Sigmoid colon (tissue), 7 donors: ENCODE data around the gene ALKBH7. TPM values are rescaled to one million over a fixed set of nuclear protein-coding genes. Genes with fewer than 3 reads are reported as not detected.

Experiments used
- DNase-seq: peaks from one replicate; pipeline ENCODE4 v3.0.0-alpha.2; 2019
- H3K27ac ChIP-seq, 4 donors: fragments of 200-600 bp; sonication (generic); one replicate each; pipeline ENCODE4 v1.5.1; 2016 to 2019; ENCODE audit warnings: mild to moderate bottlenecking in 1 of 4
- H3K27me3 ChIP-seq, 3 donors: fragments of 200-600 bp; sonication (generic); one replicate each; pipeline ENCODE4 v1.5.1; 2019; ENCODE audit warnings: mild to moderate bottlenecking in 1 of 3
- H3K36me3 ChIP-seq, 4 donors: fragments of 200-600 bp; sonication (generic); one replicate each; pipeline ENCODE4 v1.5.1; 2016 to 2019
- H3K4me1 ChIP-seq, 4 donors: fragments of 200-600 bp; sonication (generic); one replicate each; pipeline ENCODE4 v1.5.1; 2017 to 2019
- H3K4me3 ChIP-seq, 4 donors: fragments of 200-600 bp; sonication (generic); one replicate each; pipeline ENCODE4 v1.5.1; 2017 to 2019; ENCODE audit warnings: mild to moderate bottlenecking in 2 of 4, moderate library complexity in 1 of 4
- H3K9me3 ChIP-seq, 4 donors: fragments of 200-600 bp in 3 of 4; sonication (generic) in 3 of 4; one replicate each; pipeline versions ENCODE4 v1.5.1 to v1.6.1; 2013 to 2019
- EP300 ChIP-seq, 4 donors: sonication (generic); formaldehyde crosslinking; IDR thresholded peaks; one replicate each; pipeline ENCODE4 v1.6.1; 2017; ENCODE audit warnings: antibody characterized with exemption in 4 of 4
- POLR2A ChIP-seq, 2 donors: fragments of 450-650 bp; IDR thresholded peaks; one replicate each; pipeline ENCODE4 v1.6.1; 2016; ENCODE audit warnings: antibody characterized with exemption in 2 of 2, mild to moderate bottlenecking in 2 of 2, moderate library complexity in 2 of 2
- POLR2AphosphoS5 ChIP-seq, 4 donors: sonication (generic); formaldehyde crosslinking; IDR thresholded peaks; one replicate each; pipeline ENCODE4 v1.6.1; 2017; ENCODE audit warnings: antibody characterized with exemption in 4 of 4
- WGBS, 2 donors: extraction: QIAGEN DNeasy Blood & Tissue Kit; methylation state at CpG; one replicate each; pipeline ENCODE4 v1.1.7; 2013; 5-methylcytosine and 5-hydroxymethylcytosine counted together
- intact Hi-C: fragments of 100-400 bp; cut with DNase I; formaldehyde crosslinking; loops from one replicate; pipeline ENCODE4 v1.15.1; 2023
- polyA plus RNA-seq, 3 donors: library from polyadenylated mRNA; stranded (reverse); fragments of 200-250 nt; gene quantifications; one replicate each; pipeline ENCODE4 v1.2.3, GENCODE V29; 2013
- total RNA-seq, 4 donors: library from RNA; depleted of rRNA; stranded (reverse); fragments of >200 nt; gene quantifications; one replicate each; pipeline ENCODE4 v1.1.0, GENCODE V29; 2016
- TF ChIP-seq, protein P1 (sequence below), 4 experiments: fragments of 450-650 bp in 3 of 4; fragments of 200-600 bp in 1 of 4; IDR thresholded peaks; one replicate each; pipeline ENCODE4 v1.5.1; 2016 to 2019; ENCODE audit warnings: antibody characterized with exemption in 4 of 4, mild to moderate bottlenecking in 3 of 4, moderate library complexity in 2 of 4
- donor health status: healthy with polysubstance abuse.
- donor health status: Bipolar disorder and iron deficiency.
- donor health status: healthy.

Gene ALKBH7
- total and polyA plus RNA-seq, 7 donors, result 65.8 to 183 (median 82.8) TPM

DNA sequence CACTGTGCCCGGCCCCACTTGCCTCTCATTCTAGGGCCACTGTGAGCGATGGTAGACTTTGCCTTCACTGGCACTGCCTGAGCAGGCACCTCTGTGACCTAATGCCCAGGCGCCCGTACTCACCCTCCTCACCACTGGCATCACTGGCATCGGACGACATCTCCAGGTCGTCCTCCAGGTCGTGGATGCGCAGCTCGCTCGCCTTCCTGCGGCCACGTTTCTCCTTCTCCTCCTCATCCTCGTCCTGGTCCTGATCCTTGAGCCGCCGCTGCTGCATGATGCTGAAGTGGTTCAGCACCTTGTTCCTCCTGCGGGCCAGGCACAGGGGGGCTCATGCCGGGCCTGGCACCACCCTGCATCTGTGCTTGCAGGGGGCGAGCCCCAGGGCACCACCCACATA lies 10.6 kb downstream of the ALKBH7 start:
- WGBS, 2 donors, result 94 to 96% methylated on average over 19 of the region's 19 CpGs
- H3K36me3 ChIP-seq, result peaks cover 52 to 95% (median 61%) of the 10 kb centered on the region in 4 donors

DNA sequence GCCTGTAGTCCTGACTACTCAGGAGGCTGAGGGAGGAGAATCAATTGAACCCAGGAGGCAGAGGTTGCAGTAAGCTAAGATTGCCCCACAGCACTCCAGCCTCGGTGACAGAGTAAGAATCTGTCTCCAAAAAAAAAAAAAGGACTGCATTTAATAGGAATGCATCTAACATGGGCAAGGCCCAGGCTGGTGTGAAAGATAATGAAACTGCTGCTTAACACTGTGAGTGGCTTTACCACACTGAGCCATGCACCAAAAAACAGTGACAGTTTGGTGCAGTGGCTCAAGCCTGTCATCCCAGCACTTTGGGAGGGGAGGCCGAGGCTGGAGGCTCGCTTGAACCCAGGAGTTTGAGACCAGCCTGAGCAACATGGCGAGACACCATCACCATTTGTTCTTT lies 11.8 kb downstream of the ALKBH7 start:
- intact Hi-C loops, result no loop called here
- 93% methylated on average over 4 of the region's 4 CpGs for WGBS, 2 donors
- Histone ChIP-seq H3K36me3 (peaks cover 59 to 99% (median 66%) of the 10 kb centered on the region in 4 donors), H3K27ac (no peak overlapping the region), H3K27me3 (no peaks in the 10 kb centered on the region), H3K4me1 (no peaks in the 10 kb centered on the region), H3K9me3 (no peaks in the 10 kb centered on the region), H3K4me3 (no peak overlapping the region)
- DNase-seq, result no peak
- TF ChIP-seq POLR2AphosphoS5 (IDR thresholded peaks at IDR 0.05) (no peak), EP300 (IDR thresholded peaks at IDR 0.05) (no peak), POLR2A (IDR thresholded peaks at IDR 0.05) (no peak)
- TF ChIP-seq, protein P1, sequence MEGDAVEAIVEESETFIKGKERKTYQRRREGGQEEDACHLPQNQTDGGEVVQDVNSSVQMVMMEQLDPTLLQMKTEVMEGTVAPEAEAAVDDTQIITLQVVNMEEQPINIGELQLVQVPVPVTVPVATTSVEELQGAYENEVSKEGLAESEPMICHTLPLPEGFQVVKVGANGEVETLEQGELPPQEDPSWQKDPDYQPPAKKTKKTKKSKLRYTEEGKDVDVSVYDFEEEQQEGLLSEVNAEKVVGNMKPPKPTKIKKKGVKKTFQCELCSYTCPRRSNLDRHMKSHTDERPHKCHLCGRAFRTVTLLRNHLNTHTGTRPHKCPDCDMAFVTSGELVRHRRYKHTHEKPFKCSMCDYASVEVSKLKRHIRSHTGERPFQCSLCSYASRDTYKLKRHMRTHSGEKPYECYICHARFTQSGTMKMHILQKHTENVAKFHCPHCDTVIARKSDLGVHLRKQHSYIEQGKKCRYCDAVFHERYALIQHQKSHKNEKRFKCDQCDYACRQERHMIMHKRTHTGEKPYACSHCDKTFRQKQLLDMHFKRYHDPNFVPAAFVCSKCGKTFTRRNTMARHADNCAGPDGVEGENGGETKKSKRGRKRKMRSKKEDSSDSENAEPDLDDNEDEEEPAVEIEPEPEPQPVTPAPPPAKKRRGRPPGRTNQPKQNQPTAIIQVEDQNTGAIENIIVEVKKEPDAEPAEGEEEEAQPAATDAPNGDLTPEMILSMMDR (IDR thresholded peaks at IDR 0.05), result no peak

More for the DNA sequence above, 10.6 kb downstream of the ALKBH7 start:
- no peak for DNase-seq
- Histone ChIP-seq H3K4me1 (peaks cover 0 to 5% (median 1%) of the 10 kb centered on the region in 4 donors), H3K27me3 (no peaks in the 10 kb centered on the region), H3K9me3 (no peaks in the 10 kb centered on the region), H3K27ac (no peak overlapping the region), H3K4me3 (no peak overlapping the region)
- TF ChIP-seq POLR2AphosphoS5 (IDR thresholded peaks at IDR 0.05) (no peak), POLR2A (IDR thresholded peaks at IDR 0.05) (no peak), EP300 (IDR thresholded peaks at IDR 0.05) (no peak)
- TF ChIP-seq, protein P1 (IDR thresholded peaks at IDR 0.05), result no peak
- intact Hi-C loops, result no loop called here

DNA sequence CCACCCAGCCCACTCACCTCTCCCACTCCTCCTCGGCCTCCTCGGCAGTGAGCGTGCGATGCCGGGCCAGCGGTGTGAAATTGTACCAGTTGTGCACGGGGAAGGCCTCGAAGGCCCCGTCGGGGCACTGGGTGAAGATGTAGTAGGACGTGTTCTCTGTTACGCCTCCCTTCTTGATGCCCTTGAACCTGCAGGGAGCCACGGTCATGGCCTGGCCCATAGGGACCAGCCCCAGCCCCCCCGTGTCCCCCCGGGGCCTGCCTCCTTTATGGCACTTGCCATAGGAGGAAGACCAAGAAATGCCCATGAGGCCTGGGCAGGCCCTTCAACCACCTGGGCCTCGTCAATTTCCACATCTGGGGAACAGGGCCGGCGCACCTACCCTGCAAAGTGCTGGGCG lies 14.8 kb downstream of the ALKBH7 start:
- TF ChIP-seq, protein P1 (IDR thresholded peaks at IDR 0.05), result no peak
- no peak for TF ChIP-seq POLR2AphosphoS5 (IDR thresholded peaks at IDR 0.05)
- TF ChIP-seq POLR2A (IDR thresholded peaks at IDR 0.05), result no peak
- no peak for TF ChIP-seq EP300 (IDR thresholded peaks at IDR 0.05)
- Histone ChIP-seq H3K4me1 (peaks cover 0 to 9% (median 7%) of the 10 kb centered on the region in 4 donors), H3K9me3 (no peaks in the 10 kb centered on the region), H3K36me3 (peaks cover 36 to 77% (median 43%) of the 10 kb centered on the region in 4 donors), H3K4me3 (no peak overlapping the region), H3K27ac (no peak overlapping the region), H3K27me3 (no peaks in the 10 kb centered on the region)
- intact Hi-C loops, result no loop called here
- DNase-seq, result no peak
- 95% methylated on average over 19 of the region's 19 CpGs for WGBS, 2 donors

DNA sequence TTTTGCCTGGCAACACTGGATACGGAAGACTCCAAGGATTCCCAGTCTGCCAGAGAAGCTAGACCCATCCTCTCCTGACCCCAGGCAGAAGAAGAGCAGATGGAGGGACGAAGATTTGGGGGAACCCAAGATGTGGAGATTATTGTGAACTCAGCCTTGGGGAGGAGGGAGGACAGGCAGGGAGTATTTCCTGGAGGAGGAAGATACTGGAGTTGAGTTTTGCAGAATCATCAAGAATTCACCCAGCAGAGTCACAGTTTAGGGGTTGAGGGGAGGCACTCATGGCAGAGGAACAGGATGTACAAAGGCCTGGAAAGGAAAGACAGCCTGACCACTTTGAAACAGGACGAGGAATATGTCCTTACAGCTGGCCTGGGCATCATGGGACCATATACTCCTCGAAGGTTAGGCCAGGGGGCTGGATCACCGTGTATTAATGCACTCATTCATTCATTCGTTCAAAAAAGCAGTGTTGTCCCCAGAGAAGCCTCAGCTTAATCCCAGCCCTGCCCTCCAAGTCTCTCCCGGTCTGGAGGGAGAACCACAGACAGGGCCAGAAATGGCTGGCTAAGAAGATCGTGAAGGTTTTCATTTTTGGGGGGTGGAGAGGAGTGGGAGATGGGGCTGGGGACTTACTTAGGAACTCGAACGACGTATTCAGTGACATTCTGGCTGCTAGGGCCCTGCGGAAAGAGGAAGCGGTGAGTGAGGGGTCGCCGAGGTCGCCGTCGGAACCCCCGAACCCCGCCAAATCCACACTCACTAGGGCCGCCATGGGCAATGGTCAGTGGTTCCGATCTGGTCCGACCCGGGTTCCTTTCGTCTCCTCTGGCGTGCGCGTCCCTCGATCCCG lies 19.9 kb downstream of the ALKBH7 start:
- intact Hi-C loops, result loop anchor here (1.0 to 2.0 kb wide), 2 partner anchors 20 to 32 kb away; partner anchors contain the start of genes ALKBH7 and KHSRP
- Histone ChIP-seq H3K4me1 (peaks cover 0 to 17% (median 12%) of the 10 kb centered on the region in 4 donors), H3K36me3 (peaks cover 10 to 28% (median 19%) of the 10 kb centered on the region in 4 donors), H3K9me3 (no peaks in the 10 kb centered on the region), H3K27me3 (no peaks in the 10 kb centered on the region), H3K4me3 (peak overlapping the region; percentile 69 to 93 (median 80)), H3K27ac (peak overlapping the region; percentile 88 to 97 (median 95))
- DNase-seq, result no peak
- WGBS, 2 donors, result 7 to 8% methylated on average over 30 of the region's 30 CpGs
- TF ChIP-seq EP300 (IDR thresholded peaks at IDR 0.05) (no peak), POLR2AphosphoS5 (IDR thresholded peaks at IDR 0.05) (no peak), POLR2A (IDR thresholded peaks at IDR 0.05) (no peak)
- TF ChIP-seq, protein P1 (IDR thresholded peaks at IDR 0.05), result no peak
